Measurements from ENCODE around the gene PHETA1. TPM values are rescaled to one million over a fixed set of nuclear protein-coding genes. Genes with fewer than 3 reads are reported as not detected.

Gene PHETA1
- total RNA-seq, 1 experiment from 2014 or later = 16.3 TPM

DNA sequence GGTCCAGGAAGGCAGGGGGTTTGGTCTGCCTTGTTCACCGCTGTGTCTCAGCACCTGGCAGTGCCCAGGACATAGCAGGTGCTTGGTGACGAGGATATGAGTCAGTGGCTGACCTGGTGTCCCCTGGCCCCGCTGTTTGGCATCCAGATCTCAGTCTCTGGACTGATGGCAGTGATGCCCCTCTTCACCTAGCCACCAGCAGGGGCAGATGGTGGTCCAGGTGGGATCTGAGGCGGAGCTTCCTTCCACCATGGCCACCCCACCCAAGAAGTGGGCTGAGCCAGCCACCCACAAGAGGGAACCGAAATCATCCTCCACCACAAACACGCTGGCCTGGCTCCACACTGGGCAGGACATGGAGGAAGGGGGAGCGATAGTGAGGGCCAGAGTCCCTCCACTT lies 20.7 kb upstream of the PHETA1 start:
- 0 out of 2 replicates have a peak, but pooled peaks have one; percentile 23 for ATAC-seq
- intact Hi-C loops (cut with micrococcal nuclease; ENCODE audit: unreplicated experiment) = no loop called here
- Histone ChIP-seq H3K36me3 (ENCODE audit: control insufficient read depth, insufficient read depth, low read length) (no peaks in the 10 kb centered on the region), H3K27ac (ENCODE audit: low read length) (no peak overlapping the region), H3K4me3 (ENCODE audit: low read depth in 2 of 2, low read length in 2 of 2) (no peak overlapping the region), H3K9me3 (ENCODE audit: control insufficient read depth, insufficient read depth, low read depth, low read length) (no peaks in the 10 kb centered on the region), H3K4me1 (ENCODE audit: control insufficient read depth, insufficient read depth, low read length) (no peaks in the 10 kb centered on the region), H3K27me3 (ENCODE audit: control insufficient read depth, insufficient read depth, low read length) (no peaks in the 10 kb centered on the region)
- no TSS peak for BruUV-seq (replicated peaks)
- ChIA-PET POLR2A (no interaction called here), CTCF (no interaction called here)
- no peak for DNase-seq (ENCODE audit: low read depth, low spot score)
- no peak for TF ChIP-seq POLR2AphosphoS5 (IDR thresholded peaks at IDR 0.05; ENCODE audit: low read depth, low read length)
- no peak for TF ChIP-seq CTCF (IDR thresholded peaks at IDR 0.05)
- in situ Hi-C loops (cut with HindIII; ENCODE audit: low pct_unique_long_range_greater_than_20kb, low sequenced_read_pairs) = no loop called here

DNA sequence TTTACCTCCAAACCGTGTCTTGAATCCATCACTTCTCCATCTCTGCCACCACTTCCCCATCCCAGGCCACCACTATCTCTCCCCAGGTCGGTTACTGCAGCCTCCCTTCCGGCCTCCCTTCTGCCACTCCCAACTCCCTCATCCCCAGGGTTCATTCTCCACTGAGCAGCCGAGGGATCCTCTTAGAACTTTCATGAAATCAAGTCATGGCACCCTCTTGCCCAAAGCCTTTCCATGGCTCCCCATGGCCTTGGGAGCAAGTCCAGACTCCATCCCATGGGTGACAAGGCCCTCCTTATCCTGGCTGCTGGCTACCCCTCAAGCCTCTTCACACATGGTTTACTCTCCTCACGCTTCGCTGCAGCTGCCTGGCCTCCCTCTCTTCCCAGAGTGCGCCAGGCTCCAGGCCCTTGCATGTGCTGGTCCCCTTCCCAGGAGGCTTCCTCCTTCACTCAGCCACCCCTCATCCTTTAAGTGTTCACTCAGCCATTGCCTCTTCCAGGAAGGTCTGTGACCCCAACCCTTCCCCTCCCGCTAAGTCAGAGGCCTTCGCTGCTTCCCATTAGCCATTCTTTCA lies 18.9 kb upstream of the PHETA1 start:
- CTCF ChIA-PET = no interaction called here
- POLR2A ChIA-PET = interaction anchor here (0.6 kb wide), 1 partner anchor 185 kb away, joined by 16 read pairs; no protein-coding TSS in a partner anchor
- intact Hi-C loops (cut with micrococcal nuclease; ENCODE audit: unreplicated experiment) = no loop called here
- no peak overlapping the region for H3K4me3 ChIP-seq (ENCODE audit: low read depth in 2 of 2, low read length in 2 of 2)
- H3K27ac ChIP-seq (ENCODE audit: low read length) = no peak overlapping the region
- H3K9me3 ChIP-seq (ENCODE audit: control insufficient read depth, insufficient read depth, low read depth, low read length) = no peaks in the 10 kb centered on the region
- H3K27me3 ChIP-seq (ENCODE audit: control insufficient read depth, insufficient read depth, low read length) = no peaks in the 10 kb centered on the region
- DNase-seq (ENCODE audit: low read depth, low spot score) (no peak), ATAC-seq (peak; percentile 29; the same call in 1 of the 2 replicates)
- TF ChIP-seq, protein P1, sequence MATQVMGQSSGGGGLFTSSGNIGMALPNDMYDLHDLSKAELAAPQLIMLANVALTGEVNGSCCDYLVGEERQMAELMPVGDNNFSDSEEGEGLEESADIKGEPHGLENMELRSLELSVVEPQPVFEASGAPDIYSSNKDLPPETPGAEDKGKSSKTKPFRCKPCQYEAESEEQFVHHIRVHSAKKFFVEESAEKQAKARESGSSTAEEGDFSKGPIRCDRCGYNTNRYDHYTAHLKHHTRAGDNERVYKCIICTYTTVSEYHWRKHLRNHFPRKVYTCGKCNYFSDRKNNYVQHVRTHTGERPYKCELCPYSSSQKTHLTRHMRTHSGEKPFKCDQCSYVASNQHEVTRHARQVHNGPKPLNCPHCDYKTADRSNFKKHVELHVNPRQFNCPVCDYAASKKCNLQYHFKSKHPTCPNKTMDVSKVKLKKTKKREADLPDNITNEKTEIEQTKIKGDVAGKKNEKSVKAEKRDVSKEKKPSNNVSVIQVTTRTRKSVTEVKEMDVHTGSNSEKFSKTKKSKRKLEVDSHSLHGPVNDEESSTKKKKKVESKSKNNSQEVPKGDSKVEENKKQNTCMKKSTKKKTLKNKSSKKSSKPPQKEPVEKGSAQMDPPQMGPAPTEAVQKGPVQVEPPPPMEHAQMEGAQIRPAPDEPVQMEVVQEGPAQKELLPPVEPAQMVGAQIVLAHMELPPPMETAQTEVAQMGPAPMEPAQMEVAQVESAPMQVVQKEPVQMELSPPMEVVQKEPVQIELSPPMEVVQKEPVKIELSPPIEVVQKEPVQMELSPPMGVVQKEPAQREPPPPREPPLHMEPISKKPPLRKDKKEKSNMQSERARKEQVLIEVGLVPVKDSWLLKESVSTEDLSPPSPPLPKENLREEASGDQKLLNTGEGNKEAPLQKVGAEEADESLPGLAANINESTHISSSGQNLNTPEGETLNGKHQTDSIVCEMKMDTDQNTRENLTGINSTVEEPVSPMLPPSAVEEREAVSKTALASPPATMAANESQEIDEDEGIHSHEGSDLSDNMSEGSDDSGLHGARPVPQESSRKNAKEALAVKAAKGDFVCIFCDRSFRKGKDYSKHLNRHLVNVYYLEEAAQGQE (IDR thresholded peaks at IDR 0.05; ENCODE audit: insufficient read depth in 1 of 2, low read depth in 2 of 2, low read length in 1 of 2) = no peak
- TF ChIP-seq TCF7L2 (IDR thresholded peaks at IDR 0.05; ENCODE audit: low read depth, low read length) (no peak), SIN3A (IDR thresholded peaks at IDR 0.05; ENCODE audit: borderline replicate concordance, insufficient read depth, low read depth, low read length) (no peak), CTCF (IDR thresholded peaks at IDR 0.05) (no peak), POLR2AphosphoS5 (IDR thresholded peaks at IDR 0.05; ENCODE audit: low read depth, low read length) (no peak)
- H3K4me1 ChIP-seq (ENCODE audit: control insufficient read depth, insufficient read depth, low read length) = no peaks in the 10 kb centered on the region
- no peaks in the 10 kb centered on the region for H3K36me3 ChIP-seq (ENCODE audit: control insufficient read depth, insufficient read depth, low read length)
- in situ Hi-C loops (cut with HindIII; ENCODE audit: low pct_unique_long_range_greater_than_20kb, low sequenced_read_pairs) = no loop called here
- BruUV-seq (replicated peaks) = no TSS peak

Measured in Panc1 (cell line).